ENCODE results near the gene GULP1.

Gene GULP1

GRCh38 chr2:188243381-188243780, 48.3 kb upstream of the GULP1 start (continued):
- TF ChIP-seq YY2 (tag by site-specific recombination; IDR thresholded peaks at IDR 0.05): no peak

DNA sequence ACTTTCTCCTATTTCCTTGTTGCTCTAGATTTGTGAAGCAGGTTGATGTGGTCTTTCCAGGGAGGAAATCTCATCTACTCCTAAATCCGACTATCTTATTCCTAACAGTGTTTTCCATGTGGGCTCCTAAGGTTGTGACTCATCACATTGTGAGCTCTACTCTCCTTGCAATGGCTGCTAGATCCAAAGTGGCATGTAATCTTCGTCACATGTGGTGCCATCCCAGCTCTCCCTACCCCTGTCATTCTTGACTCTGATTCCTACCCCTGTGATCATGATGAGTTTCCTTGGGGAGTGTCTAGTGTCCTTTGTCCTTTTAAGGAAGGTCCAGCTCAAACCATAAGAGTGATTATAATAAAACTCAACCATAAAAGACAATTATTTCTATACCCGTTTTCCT, 47.3 kb upstream of the GULP1 start:
- no peaks in the 10 kb centered on the region for H3K4me1 ChIP-seq (ENCODE audit: control insufficient read depth, insufficient read depth, low read length)
- ChIA-PET CTCF (interaction anchor here (0.5 to 1.0 kb wide), 2 partner anchors 49 to 267 kb away, joined by 3 to 6 read pairs; no protein-coding TSS in a partner anchor), POLR2A (interaction anchor here (1.5 kb wide), 1 partner anchor 48 kb away, joined by 6 read pairs; the partner anchor contains the start of gene GULP1)
- H3K9me3 ChIP-seq (ENCODE audit: control insufficient read depth, insufficient read depth, low read depth, low read length): no peaks in the 10 kb centered on the region
- no peak overlapping the region for H3K4me3 ChIP-seq (ENCODE audit: low read depth, low read length)
- TF ChIP-seq ZNF211 (tag by site-specific recombination; IDR thresholded peaks at IDR 0.05; ENCODE audit: low read depth) (no peak), KLF8 (tag by site-specific recombination; IDR thresholded peaks at IDR 0.05) (no peak), ZNF639 (tag by site-specific recombination; IDR thresholded peaks at IDR 0.05) (no peak), ZNF654 (tag by site-specific recombination; IDR thresholded peaks at IDR 0.05; ENCODE audit: low read depth) (no peak), ZNF529 (tag by site-specific recombination; IDR thresholded peaks at IDR 0.05; ENCODE audit: insufficient replicate concordance) (no peak), ZNF140 (tag by site-specific recombination; IDR thresholded peaks at IDR 0.05) (no peak), HOXC10 (CRISPR knock-in tag; IDR thresholded peaks at IDR 0.05) (no peak), ZNF530 (tag by site-specific recombination; IDR thresholded peaks at IDR 0.05; ENCODE audit: low read depth) (no peak), MZF1 (tag by site-specific recombination; IDR thresholded peaks at IDR 0.05; ENCODE audit: borderline replicate concordance) (no peak), ZNF560 (tag by site-specific recombination; IDR thresholded peaks at IDR 0.05; ENCODE audit: borderline replicate concordance) (no peak)
- TF ChIP-seq, protein P1, sequence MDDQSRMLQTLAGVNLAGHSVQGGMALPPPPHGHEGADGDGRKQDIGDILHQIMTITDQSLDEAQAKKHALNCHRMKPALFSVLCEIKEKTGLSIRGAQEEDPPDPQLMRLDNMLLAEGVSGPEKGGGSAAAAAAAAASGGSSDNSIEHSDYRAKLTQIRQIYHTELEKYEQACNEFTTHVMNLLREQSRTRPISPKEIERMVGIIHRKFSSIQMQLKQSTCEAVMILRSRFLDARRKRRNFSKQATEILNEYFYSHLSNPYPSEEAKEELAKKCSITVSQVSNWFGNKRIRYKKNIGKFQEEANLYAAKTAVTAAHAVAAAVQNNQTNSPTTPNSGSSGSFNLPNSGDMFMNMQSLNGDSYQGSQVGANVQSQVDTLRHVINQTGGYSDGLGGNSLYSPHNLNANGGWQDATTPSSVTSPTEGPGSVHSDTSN (CRISPR knock-in tag; IDR thresholded peaks at IDR 0.05): no peak
- no peak overlapping the region for H3K27ac ChIP-seq (ENCODE audit: extremely low read depth, low read depth, low read length)
- no peaks in the 10 kb centered on the region for H3K36me3 ChIP-seq (ENCODE audit: control insufficient read depth in 2 of 2, insufficient read depth in 1 of 2, low read length in 2 of 2)

DNA sequence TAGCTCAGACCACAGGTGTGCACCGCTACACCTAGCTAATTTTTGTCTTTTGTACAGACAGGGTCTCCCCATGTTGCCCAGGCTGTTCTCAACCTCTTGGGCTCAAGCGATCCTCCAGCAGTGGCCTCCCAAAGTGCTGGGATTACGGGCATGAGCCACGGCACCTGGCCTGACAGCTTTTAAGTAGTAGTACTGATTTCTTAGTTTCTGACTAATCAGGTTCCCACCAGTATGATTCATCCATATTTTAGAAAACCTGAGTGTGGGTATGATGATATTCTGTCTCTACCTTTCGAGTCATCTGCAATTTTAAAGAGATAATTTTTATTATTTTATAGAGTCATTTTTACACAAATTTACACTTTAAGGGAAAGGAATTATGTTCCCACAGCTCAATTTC, 46.4 kb upstream of the GULP1 start:
- POLR2A ChIA-PET: no interaction called here
- H3K4me3 ChIP-seq (ENCODE audit: low read depth, low read length): no peak overlapping the region
- H3K36me3 ChIP-seq (ENCODE audit: control insufficient read depth in 2 of 2, insufficient read depth in 1 of 2, low read length in 2 of 2): no peaks in the 10 kb centered on the region
- TF ChIP-seq ZNF830 (tag by site-specific recombination; IDR thresholded peaks at IDR 0.05; ENCODE audit: low read depth) (no peak), ZNF19 (tag by site-specific recombination; IDR thresholded peaks at IDR 0.05; ENCODE audit: low read depth) (no peak), AEBP2 (tag by site-specific recombination; IDR thresholded peaks at IDR 0.05; ENCODE audit: borderline replicate concordance) (no peak), ZSCAN23 (tag by site-specific recombination; IDR thresholded peaks at IDR 0.05) (no peak), ZNF704 (tag by site-specific recombination; IDR thresholded peaks at IDR 0.05) (no peak), ZNF544 (tag by site-specific recombination; IDR thresholded peaks at IDR 0.05) (no peak), ZNF341 (tag by site-specific recombination; IDR thresholded peaks at IDR 0.05; ENCODE audit: low read depth) (no peak), ZNF10 (tag by site-specific recombination; IDR thresholded peaks at IDR 0.05) (no peak), MYNN (tag by site-specific recombination; IDR thresholded peaks at IDR 0.05; ENCODE audit: borderline replicate concordance) (no peak), ZNF311 (tag by site-specific recombination; IDR thresholded peaks at IDR 0.05; ENCODE audit: borderline replicate concordance) (no peak), ZNF214 (tag by site-specific recombination; IDR thresholded peaks at IDR 0.05; ENCODE audit: borderline replicate concordance) (no peak)
- CTCF ChIA-PET: interaction anchor here (0.6 kb wide), 2 partner anchors 47 to 102 kb away, joined by 3 to 4 read pairs; no protein-coding TSS in a partner anchor
- H3K27ac ChIP-seq (ENCODE audit: extremely low read depth, low read depth, low read length): no peak overlapping the region
- no peaks in the 10 kb centered on the region for H3K4me1 ChIP-seq (ENCODE audit: control insufficient read depth, insufficient read depth, low read length)
- no peaks in the 10 kb centered on the region for H3K9me3 ChIP-seq (ENCODE audit: control insufficient read depth, insufficient read depth, low read depth, low read length)

Data from HEK293 (cell line).